ENCODE data around the gene ASPHD1.
"Not testable (repeated sequence)": the region's sequence is repeated elsewhere in the genome, so short reads cannot be mapped to it uniquely, and the experiment has no call there.

ASPHD1 gene

DNA sequence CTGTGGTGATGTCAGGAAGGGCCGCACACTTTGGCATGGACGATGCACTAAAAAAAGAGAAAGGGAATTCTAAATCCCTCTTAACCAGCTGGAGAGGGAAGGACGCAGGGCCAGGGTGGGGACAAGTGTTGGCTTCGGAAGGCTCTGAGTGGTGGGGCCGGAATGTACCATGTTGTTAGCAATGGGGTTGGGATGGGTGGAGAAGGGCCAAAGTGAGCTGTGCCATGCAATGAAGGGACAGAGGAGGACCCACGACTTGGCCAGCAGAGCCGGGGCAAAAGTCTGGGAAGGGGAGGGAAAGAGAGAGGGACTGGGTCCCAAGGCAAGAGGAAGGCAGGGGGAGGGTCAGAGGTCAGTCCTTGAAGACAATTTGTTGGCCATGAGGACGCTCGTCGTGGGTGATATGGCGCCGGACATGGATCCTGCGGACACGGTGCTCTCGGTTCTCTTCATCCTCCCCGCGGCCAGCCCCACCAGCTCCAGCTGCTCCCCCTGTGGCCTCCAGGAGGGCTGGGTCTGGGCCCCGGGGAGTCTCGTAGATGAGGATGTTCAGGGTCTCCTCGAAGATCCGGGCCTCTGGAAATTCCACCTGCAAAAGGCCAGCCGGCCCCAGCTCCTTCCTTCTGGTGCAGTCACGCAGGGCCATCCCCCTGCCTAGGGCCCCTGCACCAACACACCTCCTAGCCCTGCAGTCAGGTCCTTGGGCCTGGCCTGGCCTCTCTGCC, 6.4 kb downstream of the ASPHD1 start:
- Histone ChIP-seq H3K27me3 (ENCODE audit: control insufficient read depth in 2 of 2, insufficient read depth in 2 of 2, low read length in 2 of 2) (no peaks in the 10 kb centered on the region), H3K9me3 (ENCODE audit: control insufficient read depth in 2 of 2, low read length in 2 of 2) (no peaks in the 10 kb centered on the region), H3K9ac (ENCODE audit: low read depth in 1 of 2, low read length in 2 of 2) (no peak overlapping the region), H3K27ac (ENCODE audit: low read depth in 2 of 2, low read length in 2 of 2) (no peak overlapping the region), H3K36me3 (ENCODE audit: control insufficient read depth in 2 of 2, insufficient read depth in 2 of 2, low read length in 2 of 2) (peaks cover 0 to 2% of the 10 kb centered on the region in 2 donors), H3K4me3 (ENCODE audit: low read length in 2 of 2) (no peak overlapping the region), H3K4me1 (ENCODE audit: control insufficient read depth in 2 of 2, insufficient read depth in 2 of 2, low read length in 2 of 2) (no peaks in the 10 kb centered on the region)

DNA sequence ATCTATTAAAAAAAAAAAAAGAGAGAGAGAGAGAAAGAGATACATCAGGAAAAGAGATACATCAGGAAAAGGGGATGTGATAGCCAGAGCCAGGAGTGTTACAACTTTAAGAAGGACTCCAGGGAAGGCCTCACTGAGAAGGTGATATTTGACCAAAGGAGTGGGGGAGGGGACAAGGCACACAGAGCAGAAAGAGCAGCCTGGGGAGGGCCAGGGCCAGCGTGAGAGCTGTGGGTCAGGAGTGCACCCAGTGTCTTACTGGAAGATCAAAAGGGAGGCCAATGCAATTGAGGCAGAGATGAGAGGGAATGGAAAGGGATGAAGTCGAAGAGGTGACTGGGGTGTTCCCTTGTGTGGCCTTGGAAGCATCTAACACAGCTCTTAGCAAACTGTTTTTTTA, 7.7 kb downstream of the ASPHD1 start:
- Histone ChIP-seq H3K27ac (ENCODE audit: low read depth in 2 of 2, low read length in 2 of 2) (no peak overlapping the region), H3K9ac (ENCODE audit: low read depth in 1 of 2, low read length in 2 of 2) (no peak overlapping the region), H3K4me3 (ENCODE audit: low read length in 2 of 2) (no peak overlapping the region), H3K4me1 (ENCODE audit: control insufficient read depth in 2 of 2, insufficient read depth in 2 of 2, low read length in 2 of 2) (no peaks in the 10 kb centered on the region), H3K27me3 (ENCODE audit: control insufficient read depth in 2 of 2, insufficient read depth in 2 of 2, low read length in 2 of 2) (no peaks in the 10 kb centered on the region), H3K9me3 (ENCODE audit: control insufficient read depth in 2 of 2, low read length in 2 of 2) (no peaks in the 10 kb centered on the region), H3K36me3 (ENCODE audit: control insufficient read depth in 2 of 2, insufficient read depth in 2 of 2, low read length in 2 of 2) (peaks cover 0 to 2% of the 10 kb centered on the region in 2 donors)

DNA sequence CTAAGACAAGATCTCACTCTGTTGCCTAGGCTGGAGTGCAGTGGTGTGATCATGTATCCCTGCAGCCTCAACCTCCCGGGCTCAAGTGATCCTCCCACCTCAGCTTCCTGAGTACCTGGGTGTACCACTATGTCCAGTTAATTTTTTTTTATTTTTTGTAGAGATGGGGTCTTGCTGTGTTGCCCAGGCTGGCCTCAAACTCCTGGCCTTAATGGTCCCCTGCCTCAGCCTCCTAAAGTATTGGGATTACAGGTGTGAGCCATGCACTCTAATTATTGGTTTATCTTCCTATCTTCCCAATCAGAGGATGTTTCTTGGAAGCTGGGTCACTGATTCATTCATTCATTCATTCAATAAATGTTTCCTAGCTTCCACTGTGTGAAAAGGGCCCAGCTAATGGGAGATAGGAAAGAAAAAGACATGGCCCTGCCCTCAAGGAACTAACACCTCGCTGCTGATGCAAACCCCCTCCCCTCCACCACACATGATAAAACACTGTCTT, 8.5 kb downstream of the ASPHD1 start:
- H3K27me3 ChIP-seq (ENCODE audit: control insufficient read depth in 2 of 2, insufficient read depth in 2 of 2, low read length in 2 of 2), result no peaks in the 10 kb centered on the region
- H3K9ac ChIP-seq (ENCODE audit: low read depth in 1 of 2, low read length in 2 of 2), result no peak overlapping the region
- no peak overlapping the region for H3K4me3 ChIP-seq (ENCODE audit: low read length in 2 of 2)
- H3K4me1 ChIP-seq (ENCODE audit: control insufficient read depth in 2 of 2, insufficient read depth in 2 of 2, low read length in 2 of 2), result no peaks in the 10 kb centered on the region
- no peak overlapping the region for H3K27ac ChIP-seq (ENCODE audit: low read depth in 2 of 2, low read length in 2 of 2)
- H3K9me3 ChIP-seq (ENCODE audit: control insufficient read depth in 2 of 2, low read length in 2 of 2), result no peaks in the 10 kb centered on the region
- H3K36me3 ChIP-seq (ENCODE audit: control insufficient read depth in 2 of 2, insufficient read depth in 2 of 2, low read length in 2 of 2), result peaks cover 0 to 2% of the 10 kb centered on the region in 2 donors

DNA sequence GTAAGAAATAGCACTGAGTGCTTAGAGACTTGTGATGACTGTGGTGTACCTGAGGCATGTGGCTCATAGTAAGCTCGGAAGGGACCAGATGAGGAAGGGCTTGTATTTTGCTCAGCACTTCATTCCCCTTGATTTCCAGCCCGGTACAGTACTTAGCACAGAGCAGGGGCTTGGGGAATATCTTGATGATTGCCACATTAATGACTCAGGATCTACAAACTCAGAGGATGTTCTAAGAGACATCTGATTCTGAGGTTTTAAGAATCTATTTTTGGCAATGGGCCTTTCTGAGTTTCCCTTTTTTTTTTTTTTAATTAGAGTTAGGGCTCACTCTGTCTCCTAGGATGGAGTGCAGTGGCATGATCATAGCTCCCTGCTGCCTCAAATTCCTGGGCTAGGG, 9.1 kb downstream of the ASPHD1 start:
- Histone ChIP-seq H3K4me1 (ENCODE audit: control insufficient read depth in 2 of 2, insufficient read depth in 2 of 2, low read length in 2 of 2) (no peaks in the 10 kb centered on the region), H3K9ac (ENCODE audit: low read depth in 1 of 2, low read length in 2 of 2) (no peak overlapping the region), H3K9me3 (ENCODE audit: control insufficient read depth in 2 of 2, low read length in 2 of 2) (no peaks in the 10 kb centered on the region), H3K27me3 (ENCODE audit: control insufficient read depth in 2 of 2, insufficient read depth in 2 of 2, low read length in 2 of 2) (no peaks in the 10 kb centered on the region), H3K27ac (ENCODE audit: low read depth in 2 of 2, low read length in 2 of 2) (no peak overlapping the region), H3K36me3 (ENCODE audit: control insufficient read depth in 2 of 2, insufficient read depth in 2 of 2, low read length in 2 of 2) (peaks cover 2 to 5% of the 10 kb centered on the region in 2 donors), H3K4me3 (ENCODE audit: low read length in 2 of 2) (no peak overlapping the region)

DNA sequence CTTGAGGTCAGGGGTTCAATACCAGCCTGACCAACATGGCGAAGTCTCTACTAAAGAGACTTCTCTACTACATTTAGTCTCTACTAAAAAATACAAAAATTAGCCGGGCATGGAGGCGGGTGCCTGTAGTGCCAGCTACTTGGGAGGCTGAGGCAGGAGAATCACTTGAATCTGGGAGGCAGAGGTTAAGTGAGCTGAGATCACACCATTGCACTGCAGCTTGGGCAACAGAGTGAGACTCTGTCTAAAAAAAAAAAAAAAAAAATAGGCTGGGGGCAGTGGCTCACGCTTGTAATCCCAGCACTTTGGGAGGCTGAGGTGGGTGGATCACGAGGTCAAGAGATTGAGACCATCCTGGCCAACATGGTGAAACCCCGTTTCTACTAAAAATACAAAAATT, 9.6 kb downstream of the ASPHD1 start:
- not testable (repeated sequence) for H3K4me1 ChIP-seq (ENCODE audit: control insufficient read depth in 2 of 2, insufficient read depth in 2 of 2, low read length in 2 of 2); H3K9ac ChIP-seq (ENCODE audit: low read depth in 1 of 2, low read length in 2 of 2); H3K36me3 ChIP-seq (ENCODE audit: control insufficient read depth in 2 of 2, insufficient read depth in 2 of 2, low read length in 2 of 2); H3K9me3 ChIP-seq (ENCODE audit: control insufficient read depth in 2 of 2, low read length in 2 of 2); H3K27ac ChIP-seq (ENCODE audit: low read depth in 2 of 2, low read length in 2 of 2); H3K4me3 ChIP-seq (ENCODE audit: low read length in 2 of 2); H3K27me3 ChIP-seq (ENCODE audit: control insufficient read depth in 2 of 2, insufficient read depth in 2 of 2, low read length in 2 of 2)

DNA sequence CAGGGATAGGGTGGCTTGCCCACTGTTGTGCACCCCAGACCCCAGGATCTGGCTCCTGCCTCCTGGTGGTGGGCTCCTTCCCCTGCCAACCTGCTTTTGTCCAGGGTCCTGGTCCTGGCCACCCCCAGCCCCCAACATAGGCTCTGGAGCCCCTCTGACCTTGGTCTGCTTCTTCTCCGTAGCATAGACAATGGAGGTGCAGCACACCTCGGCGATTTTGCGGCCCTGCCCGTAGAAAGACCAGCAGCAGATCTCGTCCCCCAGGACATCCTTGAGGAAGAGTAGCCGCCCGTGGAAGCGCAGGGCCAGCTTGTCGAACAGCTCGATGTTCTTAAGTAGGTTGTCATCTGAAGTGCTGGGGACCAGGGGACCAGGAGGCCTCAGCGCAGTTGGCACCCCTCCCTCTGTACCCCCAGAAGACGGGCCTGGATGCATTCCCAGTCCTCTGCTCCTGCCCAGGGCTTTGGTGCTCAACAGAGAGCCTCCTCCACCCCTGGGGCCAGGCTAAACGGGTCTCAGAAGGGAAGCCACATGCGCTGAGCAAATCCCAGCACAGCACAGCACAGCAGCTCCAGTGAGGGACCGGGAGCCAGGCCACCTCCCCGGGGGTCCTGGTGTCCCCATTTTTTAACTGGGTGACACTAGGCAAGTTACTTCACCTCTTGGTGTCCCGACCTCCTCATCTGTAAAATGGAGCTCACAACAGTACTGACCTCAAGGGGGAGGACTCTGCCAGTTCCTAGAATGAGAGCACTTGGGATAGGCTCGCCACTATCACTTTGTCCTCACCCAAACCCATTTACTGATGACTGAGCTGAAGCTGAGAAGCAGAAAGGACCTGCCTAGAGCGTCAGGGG, 10.8 kb downstream of the ASPHD1 start:
- H3K27ac ChIP-seq (ENCODE audit: low read depth in 2 of 2, low read length in 2 of 2), result no peak overlapping the region
- H3K36me3 ChIP-seq (ENCODE audit: control insufficient read depth in 2 of 2, insufficient read depth in 2 of 2, low read length in 2 of 2), result peaks cover 4 to 7% of the 10 kb centered on the region in 2 donors
- H3K4me3 ChIP-seq (ENCODE audit: low read length in 2 of 2), result no peak overlapping the region
- no peaks in the 10 kb centered on the region for H3K4me1 ChIP-seq (ENCODE audit: control insufficient read depth in 2 of 2, insufficient read depth in 2 of 2, low read length in 2 of 2)
- H3K27me3 ChIP-seq (ENCODE audit: control insufficient read depth in 2 of 2, insufficient read depth in 2 of 2, low read length in 2 of 2), result no peaks in the 10 kb centered on the region
- H3K9me3 ChIP-seq (ENCODE audit: control insufficient read depth in 2 of 2, low read length in 2 of 2), result no peaks in the 10 kb centered on the region
- H3K9ac ChIP-seq (ENCODE audit: low read depth in 1 of 2, low read length in 2 of 2), result no peak overlapping the region

DNA sequence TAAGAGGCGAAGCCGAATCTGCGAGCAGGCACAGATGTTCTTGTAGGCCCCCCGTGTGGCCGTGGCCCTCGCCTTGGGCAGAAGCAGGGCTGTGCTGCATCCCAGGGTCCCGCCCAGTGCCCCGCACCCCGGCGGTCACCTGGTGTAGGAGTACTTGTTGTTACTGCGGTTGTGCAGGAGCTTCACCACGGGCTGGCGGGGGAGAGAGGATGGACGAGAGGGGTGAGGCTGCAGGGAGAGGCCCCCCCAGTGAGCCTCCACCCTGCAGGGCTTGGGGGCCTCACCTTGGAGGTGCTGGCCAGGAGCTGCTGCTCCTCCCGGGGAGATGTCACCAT, 11.4 kb downstream of the ASPHD1 start:
- no peaks in the 10 kb centered on the region for H3K4me1 ChIP-seq (ENCODE audit: control insufficient read depth in 2 of 2, insufficient read depth in 2 of 2, low read length in 2 of 2)
- no peaks in the 10 kb centered on the region for H3K9me3 ChIP-seq (ENCODE audit: control insufficient read depth in 2 of 2, low read length in 2 of 2)
- H3K36me3 ChIP-seq (ENCODE audit: control insufficient read depth in 2 of 2, insufficient read depth in 2 of 2, low read length in 2 of 2), result peaks cover 4 to 7% of the 10 kb centered on the region in 2 donors
- no peak overlapping the region for H3K27ac ChIP-seq (ENCODE audit: low read depth in 2 of 2, low read length in 2 of 2)
- H3K9ac ChIP-seq (ENCODE audit: low read depth in 1 of 2, low read length in 2 of 2), result no peak overlapping the region
- no peak overlapping the region for H3K4me3 ChIP-seq (ENCODE audit: low read length in 2 of 2)
- no peaks in the 10 kb centered on the region for H3K27me3 ChIP-seq (ENCODE audit: control insufficient read depth in 2 of 2, insufficient read depth in 2 of 2, low read length in 2 of 2)

DNA sequence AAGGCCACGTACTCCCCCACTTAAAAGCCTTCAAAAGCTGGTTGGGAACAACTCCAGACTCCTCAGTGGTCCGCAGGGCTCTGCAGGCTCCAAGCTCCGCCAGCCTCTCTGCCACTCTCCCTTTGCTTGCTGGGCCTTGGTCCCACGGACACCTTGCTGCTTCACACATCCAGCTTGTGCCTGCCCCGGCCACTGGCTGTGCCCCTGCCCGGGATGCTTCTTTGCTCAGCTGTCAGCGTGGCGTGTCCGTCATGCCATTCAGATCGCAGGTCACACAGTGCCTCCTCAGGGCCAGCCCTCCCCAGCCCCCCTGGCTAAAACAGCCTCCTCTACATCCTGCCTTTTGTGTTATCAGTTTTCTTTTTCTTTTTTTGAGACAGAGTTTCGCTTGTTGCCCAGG, 11.8 kb downstream of the ASPHD1 start:
- H3K4me3 ChIP-seq (ENCODE audit: low read length in 2 of 2), result no peak overlapping the region
- peaks cover 4 to 7% of the 10 kb centered on the region in 2 donors for H3K36me3 ChIP-seq (ENCODE audit: control insufficient read depth in 2 of 2, insufficient read depth in 2 of 2, low read length in 2 of 2)
- H3K9ac ChIP-seq (ENCODE audit: low read depth in 1 of 2, low read length in 2 of 2), result no peak overlapping the region
- H3K27me3 ChIP-seq (ENCODE audit: control insufficient read depth in 2 of 2, insufficient read depth in 2 of 2, low read length in 2 of 2), result no peaks in the 10 kb centered on the region
- no peaks in the 10 kb centered on the region for H3K9me3 ChIP-seq (ENCODE audit: control insufficient read depth in 2 of 2, low read length in 2 of 2)
- no peaks in the 10 kb centered on the region for H3K4me1 ChIP-seq (ENCODE audit: control insufficient read depth in 2 of 2, insufficient read depth in 2 of 2, low read length in 2 of 2)
- H3K27ac ChIP-seq (ENCODE audit: low read depth in 2 of 2, low read length in 2 of 2), result no peak overlapping the region

DNA sequence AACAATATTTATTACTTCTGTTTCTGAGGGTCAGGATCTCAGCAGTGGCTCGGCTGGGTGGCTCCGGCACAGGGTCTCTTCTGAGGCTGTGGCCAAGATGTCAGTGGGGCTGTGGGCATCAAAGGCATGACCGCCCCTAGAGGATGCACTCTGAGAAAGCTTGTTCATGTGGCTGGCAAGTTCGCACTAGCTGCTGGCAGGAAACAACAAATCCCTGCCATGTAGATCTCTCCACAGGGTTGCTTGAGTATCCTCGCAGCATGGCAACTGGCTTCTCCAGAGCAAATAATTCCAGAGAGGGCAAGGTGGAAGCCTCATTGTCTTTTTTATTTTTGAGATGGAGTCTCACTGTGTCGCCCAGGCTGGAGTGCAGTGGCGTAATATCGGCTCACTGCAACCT, 13.2 kb downstream of the ASPHD1 start:
- no peak overlapping the region for H3K27ac ChIP-seq (ENCODE audit: low read depth in 2 of 2, low read length in 2 of 2)
- no peaks in the 10 kb centered on the region for H3K9me3 ChIP-seq (ENCODE audit: control insufficient read depth in 2 of 2, low read length in 2 of 2)
- H3K9ac ChIP-seq (ENCODE audit: low read depth in 1 of 2, low read length in 2 of 2), result no peak overlapping the region
- no peaks in the 10 kb centered on the region for H3K27me3 ChIP-seq (ENCODE audit: control insufficient read depth in 2 of 2, insufficient read depth in 2 of 2, low read length in 2 of 2)
- peaks cover 7% of the 10 kb centered on the region in 2 donors for H3K36me3 ChIP-seq (ENCODE audit: control insufficient read depth in 2 of 2, insufficient read depth in 2 of 2, low read length in 2 of 2)
- no peak overlapping the region for H3K4me3 ChIP-seq (ENCODE audit: low read length in 2 of 2)
- H3K4me1 ChIP-seq (ENCODE audit: control insufficient read depth in 2 of 2, insufficient read depth in 2 of 2, low read length in 2 of 2), result no peaks in the 10 kb centered on the region

DNA sequence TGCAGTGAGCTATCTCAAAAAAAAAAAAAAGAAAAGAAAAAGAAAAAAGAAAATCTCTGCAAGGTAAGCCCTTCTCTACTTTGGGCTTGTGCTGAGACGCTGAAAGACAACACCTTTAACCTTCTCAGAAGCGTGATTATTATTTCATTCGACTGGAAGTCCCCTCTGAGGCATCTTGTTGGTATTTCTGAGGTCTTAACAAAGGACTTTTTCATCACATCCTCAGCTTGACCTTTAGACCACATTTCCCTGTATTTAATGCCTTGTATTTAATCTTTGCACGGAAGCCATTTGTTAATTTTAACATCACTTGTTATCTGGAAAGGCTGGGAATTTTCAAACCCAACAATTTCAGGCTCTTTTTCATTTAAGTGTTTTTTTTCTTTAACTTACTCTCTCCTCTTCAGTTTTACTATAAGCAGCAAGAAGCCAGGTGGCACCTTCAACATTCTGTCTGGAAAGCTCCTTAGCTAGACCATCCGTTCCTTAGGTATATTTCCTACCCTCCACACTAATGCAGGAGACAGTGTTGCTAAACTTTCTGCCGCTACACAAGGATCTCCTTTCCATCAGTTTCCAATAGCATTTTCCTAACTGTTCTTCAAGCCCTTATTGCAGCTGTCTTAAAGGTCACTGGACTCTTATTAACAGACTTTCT, 15.4 kb downstream of the ASPHD1 start:
- no peaks in the 10 kb centered on the region for H3K27me3 ChIP-seq (ENCODE audit: control insufficient read depth in 2 of 2, insufficient read depth in 2 of 2, low read length in 2 of 2)
- H3K4me1 ChIP-seq (ENCODE audit: control insufficient read depth in 2 of 2, insufficient read depth in 2 of 2, low read length in 2 of 2), result no peaks in the 10 kb centered on the region
- H3K36me3 ChIP-seq (ENCODE audit: control insufficient read depth in 2 of 2, insufficient read depth in 2 of 2, low read length in 2 of 2), result peaks cover 13 to 22% of the 10 kb centered on the region in 2 donors
- H3K9ac ChIP-seq (ENCODE audit: low read depth in 1 of 2, low read length in 2 of 2), result no peak overlapping the region
- H3K9me3 ChIP-seq (ENCODE audit: control insufficient read depth in 2 of 2, low read length in 2 of 2), result no peaks in the 10 kb centered on the region
- H3K4me3 ChIP-seq (ENCODE audit: low read length in 2 of 2), result no peak overlapping the region
- no peak overlapping the region for H3K27ac ChIP-seq (ENCODE audit: low read depth in 2 of 2, low read length in 2 of 2)

Measured in mucosa of rectum (tissue), 2 donors.